Esophagus muscularis mucosa (tissue), 3 donors: Measurements from ENCODE around the gene PIGH.

ENCODE experiments used
- POLR2A ChIP-seq: fragments of 450-650 bp; IDR thresholded peaks from one replicate; pipeline ENCODE4 v1.6.1; 2017; ENCODE audit warnings: antibody characterized with exemption, moderate library complexity, mild to moderate bottlenecking, low read depth
- POLR2AphosphoS5 ChIP-seq, 2 donors: sonication (generic); formaldehyde crosslinking; IDR thresholded peaks; one replicate each; pipeline ENCODE4 v1.6.1; 2017; ENCODE audit warnings: antibody characterized with exemption in 2 of 2
- TF ChIP-seq, protein P1 (sequence below), 3 experiments: fragments of 200-600 bp in 2 of 3; fragments of 450-650 bp in 1 of 3; sonication (generic) in 2 of 3; IDR thresholded peaks; one replicate each; pipeline ENCODE4 v1.5.1; 2017 to 2019; ENCODE audit warnings: antibody characterized with exemption in 3 of 3, mild to moderate bottlenecking in 2 of 3, moderate library complexity in 1 of 3

DNA sequence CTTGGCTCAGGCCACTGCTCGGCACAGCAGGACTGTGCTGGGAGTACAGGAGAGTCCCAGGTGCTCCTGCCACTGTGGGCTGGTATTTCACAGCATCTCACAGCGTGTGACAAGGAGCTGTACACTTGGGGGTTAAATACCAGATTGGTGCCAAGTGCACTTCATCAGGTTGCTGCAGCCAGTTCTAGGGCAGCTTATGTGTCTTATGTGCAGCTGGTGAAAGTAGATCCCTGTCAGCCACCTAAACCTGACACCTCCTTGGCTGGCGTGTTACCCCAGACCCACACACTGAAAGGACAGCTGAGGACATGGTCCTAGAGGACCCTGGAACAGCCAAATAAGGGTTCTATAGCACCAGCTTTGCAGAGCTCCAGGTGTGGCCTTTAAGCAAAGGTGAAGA is 48.1 kb downstream of the PIGH start:
- TF ChIP-seq, protein P1, sequence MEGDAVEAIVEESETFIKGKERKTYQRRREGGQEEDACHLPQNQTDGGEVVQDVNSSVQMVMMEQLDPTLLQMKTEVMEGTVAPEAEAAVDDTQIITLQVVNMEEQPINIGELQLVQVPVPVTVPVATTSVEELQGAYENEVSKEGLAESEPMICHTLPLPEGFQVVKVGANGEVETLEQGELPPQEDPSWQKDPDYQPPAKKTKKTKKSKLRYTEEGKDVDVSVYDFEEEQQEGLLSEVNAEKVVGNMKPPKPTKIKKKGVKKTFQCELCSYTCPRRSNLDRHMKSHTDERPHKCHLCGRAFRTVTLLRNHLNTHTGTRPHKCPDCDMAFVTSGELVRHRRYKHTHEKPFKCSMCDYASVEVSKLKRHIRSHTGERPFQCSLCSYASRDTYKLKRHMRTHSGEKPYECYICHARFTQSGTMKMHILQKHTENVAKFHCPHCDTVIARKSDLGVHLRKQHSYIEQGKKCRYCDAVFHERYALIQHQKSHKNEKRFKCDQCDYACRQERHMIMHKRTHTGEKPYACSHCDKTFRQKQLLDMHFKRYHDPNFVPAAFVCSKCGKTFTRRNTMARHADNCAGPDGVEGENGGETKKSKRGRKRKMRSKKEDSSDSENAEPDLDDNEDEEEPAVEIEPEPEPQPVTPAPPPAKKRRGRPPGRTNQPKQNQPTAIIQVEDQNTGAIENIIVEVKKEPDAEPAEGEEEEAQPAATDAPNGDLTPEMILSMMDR (IDR thresholded peaks at IDR 0.05), result no peak
- no peak for TF ChIP-seq POLR2AphosphoS5 (IDR thresholded peaks at IDR 0.05)
- no peak for TF ChIP-seq POLR2A
